CD8-positive, alpha-beta memory T cell (primary cell): ENCODE results near the gene C3orf85. TPM values are rescaled to one million over a fixed set of nuclear protein-coding genes. Genes with fewer than 3 reads are reported as not detected.

Experiments used
- CTCF ChIA-PET: fragments of 350-600 bp; sonication (Branson Sonifier 250); formaldehyde crosslinking; loops from one replicate; lab custom pipeline; 2021; ENCODE audit warnings: antibody characterized with exemption; lab: Charles Lee
- POLR2A ChIA-PET: fragments of 350-600 bp; sonication (Branson Sonifier 250); formaldehyde crosslinking; loops from one replicate; lab custom pipeline; 2021; ENCODE audit warnings: antibody characterized with exemption; lab: Charles Lee
- DNase-seq, 5 donors: peaks; one replicate each; pipeline versions ENCODE4 v3.0.0 to v3.0.0-alpha.2; 2020 to 2022; ENCODE audit warnings: mixed read lengths in 1 of 5
- H3K27ac ChIP-seq: one replicate; pipeline ENCODE4 v1.7.0; 2013; ENCODE audit warnings: low read depth, mild to moderate bottlenecking, low read length, moderate library complexity
- H3K27me3 ChIP-seq: 2 replicates; pipeline ENCODE4 v1.7.0; 2013; ENCODE audit warnings: low read length, mild to moderate bottlenecking; ENCODE audit not compliant: insufficient read depth, poor library complexity, severe bottlenecking
- H3K36me3 ChIP-seq: 2 replicates; pipeline ENCODE4 v1.7.0; 2013; ENCODE audit warnings: mild to moderate bottlenecking, low read length, moderate library complexity; ENCODE audit not compliant: insufficient read depth
- H3K4me1 ChIP-seq: 2 replicates; pipeline ENCODE4 v1.7.0; 2013; ENCODE audit warnings: mild to moderate bottlenecking, low read length, moderate library complexity; ENCODE audit not compliant: insufficient read depth
- H3K4me3 ChIP-seq: 2 replicates; pipeline ENCODE4 v1.7.0; 2013; ENCODE audit warnings: mild to moderate bottlenecking, low read length
- H3K9me3 ChIP-seq: 2 replicates; pipeline ENCODE4 v1.7.0; 2013; ENCODE audit warnings: mild to moderate bottlenecking, low read length
- H3K27ac Mint-ChIP-seq, 8 donors: one replicate each; pipeline ENCODE4 v1.8.0; 2020 to 2021; ENCODE audit warnings: mixed read lengths in 8 of 8, mild to moderate bottlenecking in 6 of 8, inconsistent platforms in 3 of 8, moderate library complexity in 3 of 8
- H3K27me3 Mint-ChIP-seq, 2 donors: one replicate each; pipeline ENCODE4 v1.8.0; 2020 to 2021; ENCODE audit warnings: mixed read lengths in 2 of 2, mild to moderate bottlenecking in 1 of 2, moderate library complexity in 1 of 2
- H3K36me3 Mint-ChIP-seq, 3 donors: one replicate each; pipeline ENCODE4 v1.8.0; 2020 to 2021; ENCODE audit warnings: mixed read lengths in 3 of 3, inconsistent platforms in 1 of 3, mild to moderate bottlenecking in 1 of 3
- H3K4me1 Mint-ChIP-seq, 3 donors: one replicate each; pipeline ENCODE4 v1.8.0; 2020 to 2021; ENCODE audit warnings: mixed read lengths in 3 of 3, inconsistent platforms in 1 of 3, mild to moderate bottlenecking in 1 of 3
- H3K4me3 Mint-ChIP-seq, 7 donors: one replicate each; pipeline ENCODE4 v1.8.0; 2020 to 2021; ENCODE audit warnings: mixed read lengths in 7 of 7, mild to moderate bottlenecking in 6 of 7, moderate library complexity in 4 of 7, inconsistent platforms in 2 of 7
- H3K9me3 Mint-ChIP-seq, 5 donors: one replicate each; pipeline ENCODE4 v1.8.0; 2020 to 2022; ENCODE audit warnings: mixed read lengths in 5 of 5, mild to moderate bottlenecking in 3 of 5, moderate library complexity in 2 of 5, inconsistent platforms in 1 of 5
- polyA plus RNA-seq: library from polyadenylated mRNA; unstranded; fragments of 300-500 nt; fragmentation: Illumina TruSeq; gene quantifications from one replicate; pipeline ENCODE4 v1.2.3, GENCODE V29; 2021
- total RNA-seq, 2 experiments: library from RNA; stranded (reverse); gene quantifications; one replicate each; pipeline ENCODE4 v1.2.3, GENCODE V29; 2021

Gene C3orf85
- total and polyA plus RNA-seq, 3 experiments from 2014 or later, result not detected

GRCh38 chr3:109154979-109155378 lies 18.5 kb downstream of the C3orf85 start:
- Mint-ChIP-seq H3K27ac (no peak overlapping the region), H3K27me3 (peaks cover 0 to 4% of the 10 kb centered on the region in 2 donors), H3K9me3 (peaks cover 0 to 4% (median 0%) of the 10 kb centered on the region in 5 donors), H3K4me3 (no peak overlapping the region), H3K4me1 (no peaks in the 10 kb centered on the region), H3K36me3 (no peaks in the 10 kb centered on the region)
- ChIA-PET CTCF (no interaction called here), POLR2A (no interaction called here)
- H3K27me3 ChIP-seq, result no peaks in the 10 kb centered on the region
- H3K36me3 ChIP-seq, result no peaks in the 10 kb centered on the region
- H3K9me3 ChIP-seq, result no peaks in the 10 kb centered on the region
- H3K4me3 ChIP-seq, result no peak overlapping the region
- H3K27ac ChIP-seq, result no peak overlapping the region
- no peaks in the 10 kb centered on the region for H3K4me1 ChIP-seq
- no peak for DNase-seq

GRCh38 chr3:109155828-109156227 lies 19.3 kb downstream of the C3orf85 start:
- Mint-ChIP-seq H3K27ac (no peak overlapping the region), H3K9me3 (peaks cover 0 to 6% (median under 1%) of the 10 kb centered on the region in 5 donors), H3K4me1 (no peaks in the 10 kb centered on the region), H3K4me3 (no peak overlapping the region), H3K27me3 (peaks cover under 1 to 4% of the 10 kb centered on the region in 2 donors), H3K36me3 (no peaks in the 10 kb centered on the region)
- no peaks in the 10 kb centered on the region for H3K4me1 ChIP-seq
- no peaks in the 10 kb centered on the region for H3K27me3 ChIP-seq
- H3K27ac ChIP-seq, result no peak overlapping the region
- ChIA-PET CTCF (no interaction called here), POLR2A (no interaction called here)
- H3K4me3 ChIP-seq, result no peak overlapping the region
- no peak for DNase-seq
- H3K9me3 ChIP-seq, result no peaks in the 10 kb centered on the region
- H3K36me3 ChIP-seq, result no peaks in the 10 kb centered on the region

- Mint-ChIP-seq H3K4me3 (no peak overlapping the region), H3K36me3 (peaks cover 0 to 2% (median 0%) of the 10 kb centered on the region in 3 donors), H3K27ac (no peak overlapping the region), H3K27me3 (peaks cover 10% of the 10 kb centered on the region in 2 donors), H3K4me1 (no peaks in the 10 kb centered on the region), H3K9me3 (peaks cover 0 to 8% (median 5%) of the 10 kb centered on the region in 5 donors)
- no peak for DNase-seq
- no peaks in the 10 kb centered on the region for H3K9me3 ChIP-seq
- ChIA-PET POLR2A (no interaction called here), CTCF (no interaction called here)
- no peaks in the 10 kb centered on the region for H3K36me3 ChIP-seq
- no peaks in the 10 kb centered on the region for H3K4me1 ChIP-seq
- H3K27ac ChIP-seq, result no peak overlapping the region
- H3K27me3 ChIP-seq, result no peaks in the 10 kb centered on the region
- H3K4me3 ChIP-seq, result no peak overlapping the region
Observed at GRCh38 chr3:109161487-109162123, 25.1 kb downstream of the C3orf85 start.

- Histone ChIP-seq H3K4me1 (no peaks in the 10 kb centered on the region), H3K4me3 (no peak overlapping the region), H3K27me3 (no peaks in the 10 kb centered on the region), H3K9me3 (no peaks in the 10 kb centered on the region), H3K36me3 (no peaks in the 10 kb centered on the region), H3K27ac (no peak overlapping the region)
- POLR2A ChIA-PET, result no interaction called here
- H3K4me1 Mint-ChIP-seq, result no peaks in the 10 kb centered on the region
- no peak for DNase-seq
- H3K27ac Mint-ChIP-seq, result no peak overlapping the region
- peaks cover 8 to 10% of the 10 kb centered on the region in 2 donors for H3K27me3 Mint-ChIP-seq
- H3K4me3 Mint-ChIP-seq, result no peak overlapping the region
- peaks cover 0 to 2% (median 0%) of the 10 kb centered on the region in 3 donors for H3K36me3 Mint-ChIP-seq
- CTCF ChIA-PET, result no interaction called here
- H3K9me3 Mint-ChIP-seq, result peaks cover 0 to 9% (median 4%) of the 10 kb centered on the region in 5 donors
Observed at GRCh38 chr3:109165905-109166304, 29.4 kb downstream of the C3orf85 start.

- H3K27me3 Mint-ChIP-seq, result peaks cover 7 to 9% of the 10 kb centered on the region in 2 donors
- no peak overlapping the region for H3K4me3 Mint-ChIP-seq
- no peaks in the 10 kb centered on the region for H3K4me1 Mint-ChIP-seq
- H3K27ac Mint-ChIP-seq, result no peak overlapping the region
- Histone ChIP-seq H3K9me3 (no peaks in the 10 kb centered on the region), H3K4me3 (no peak overlapping the region), H3K4me1 (no peaks in the 10 kb centered on the region), H3K27ac (no peak overlapping the region), H3K27me3 (no peaks in the 10 kb centered on the region), H3K36me3 (no peaks in the 10 kb centered on the region)
- DNase-seq, result no peak
- CTCF ChIA-PET, result no interaction called here
- POLR2A ChIA-PET, result no interaction called here
- H3K9me3 Mint-ChIP-seq, result peaks cover 0 to 7% (median 0%) of the 10 kb centered on the region in 5 donors
- H3K36me3 Mint-ChIP-seq, result no peaks in the 10 kb centered on the region
Observed at GRCh38 chr3:109171479-109171878, 35.0 kb downstream of the C3orf85 start.

- Histone ChIP-seq H3K4me1 (no peaks in the 10 kb centered on the region), H3K36me3 (no peaks in the 10 kb centered on the region), H3K27ac (no peak overlapping the region), H3K9me3 (no peaks in the 10 kb centered on the region), H3K27me3 (no peaks in the 10 kb centered on the region), H3K4me3 (no peak overlapping the region)
- DNase-seq, result no peak
- H3K27ac Mint-ChIP-seq, result no peak overlapping the region
- ChIA-PET CTCF (no interaction called here), POLR2A (no interaction called here)
- no peaks in the 10 kb centered on the region for H3K36me3 Mint-ChIP-seq
- H3K9me3 Mint-ChIP-seq, result peaks cover 0 to 2% (median 0%) of the 10 kb centered on the region in 5 donors
- H3K4me3 Mint-ChIP-seq, result no peak overlapping the region
- H3K27me3 Mint-ChIP-seq, result peaks cover 7 to 9% of the 10 kb centered on the region in 2 donors
- no peaks in the 10 kb centered on the region for H3K4me1 Mint-ChIP-seq
Observed at GRCh38 chr3:109175411-109175810, 38.9 kb downstream of the C3orf85 start.

GRCh38 chr3:109176726-109177125 lies 40.2 kb downstream of the C3orf85 start:
- Mint-ChIP-seq H3K4me1 (no peaks in the 10 kb centered on the region), H3K36me3 (no peaks in the 10 kb centered on the region), H3K27ac (no peak overlapping the region), H3K4me3 (no peak overlapping the region), H3K27me3 (peaks cover 7 to 9% of the 10 kb centered on the region in 2 donors), H3K9me3 (peaks cover 0 to 2% (median 0%) of the 10 kb centered on the region in 5 donors)
- no peak for DNase-seq
- Histone ChIP-seq H3K4me1 (no peaks in the 10 kb centered on the region), H3K9me3 (no peaks in the 10 kb centered on the region), H3K36me3 (no peaks in the 10 kb centered on the region), H3K27me3 (no peaks in the 10 kb centered on the region), H3K27ac (no peak overlapping the region), H3K4me3 (no peak overlapping the region)
- CTCF ChIA-PET, result no interaction called here
- POLR2A ChIA-PET, result no interaction called here

GRCh38 chr3:109177908-109178307 lies 41.4 kb downstream of the C3orf85 start:
- CTCF ChIA-PET, result no interaction called here
- Mint-ChIP-seq H3K27me3 (peaks cover 2 to 7% of the 10 kb centered on the region in 2 donors), H3K27ac (no peak overlapping the region), H3K4me1 (no peaks in the 10 kb centered on the region), H3K36me3 (no peaks in the 10 kb centered on the region), H3K4me3 (no peak overlapping the region), H3K9me3 (peaks cover 0 to 2% (median 0%) of the 10 kb centered on the region in 5 donors)
- Histone ChIP-seq H3K36me3 (no peaks in the 10 kb centered on the region), H3K4me1 (no peaks in the 10 kb centered on the region), H3K27ac (no peak overlapping the region), H3K27me3 (no peaks in the 10 kb centered on the region), H3K4me3 (no peak overlapping the region), H3K9me3 (no peaks in the 10 kb centered on the region)
- no peak for DNase-seq
- POLR2A ChIA-PET, result no interaction called here
